Suprapubic skin (tissue), 4 donors: ENCODE data around the gene IGBP1.

Source experiments
- CTCF ChIP-seq, 2 donors: fragments of 200-600 bp in 1 of 2; fragments of 450-650 bp in 1 of 2; sonication (generic) in 1 of 2; IDR thresholded peaks; one replicate each; pipeline ENCODE4 v1.5.1; 2016 to 2019; ENCODE audit warnings: antibody characterized with exemption in 2 of 2, mild to moderate bottlenecking in 1 of 2, moderate library complexity in 1 of 2
- EP300 ChIP-seq: sonication (generic); formaldehyde crosslinking; IDR thresholded peaks from one replicate; pipeline ENCODE4 v1.6.1; 2017; ENCODE audit warnings: antibody characterized with exemption
- POLR2A ChIP-seq, 2 donors: fragments of 450-650 bp; IDR thresholded peaks; one replicate each; pipeline ENCODE4 v1.6.1; 2017; ENCODE audit warnings: antibody characterized with exemption in 2 of 2, mild to moderate bottlenecking in 2 of 2, moderate library complexity in 2 of 2
- POLR2AphosphoS5 ChIP-seq, 3 donors: sonication (generic); formaldehyde crosslinking; IDR thresholded peaks; one replicate each; pipeline ENCODE4 v1.6.1; 2017; ENCODE audit warnings: antibody characterized with exemption in 3 of 3

GRCh38 chrX:70175338-70175737 is 42.1 kb downstream of the IGBP1 start:
- TF ChIP-seq CTCF (IDR thresholded peaks at IDR 0.05) (no peak), POLR2AphosphoS5 (IDR thresholded peaks at IDR 0.05) (no peak), EP300 (no peak), POLR2A (IDR thresholded peaks at IDR 0.05) (no peak)
